CD14-positive monocyte (primary cell): ENCODE measurements around the gene ELANE. TPM values are rescaled to one million over a fixed set of nuclear protein-coding genes. Genes with fewer than 3 reads are reported as not detected.

ENCODE experiments used
- DNase-seq, 3 donors: peaks; one replicate each; pipeline ENCODE4 v3.0.0-alpha.2; 2011 to 2022
- H2AFZ ChIP-seq: 2 replicates; pipeline ENCODE4 v1.6.0; 2012; ENCODE audit warnings: mild to moderate bottlenecking, low read depth, low read length, inconsistent platforms; ENCODE audit not compliant: insufficient read depth, poor library complexity, severe bottlenecking
- H3K27ac ChIP-seq, 2 donors: 1 replicate in 1 of 2; 2 replicates in 1 of 2; pipeline ENCODE4 v1.5.1; 2012 to 2013; ENCODE audit warnings: low read length in 2 of 2, control low read depth in 1 of 2, inconsistent platforms in 1 of 2, low read depth in 1 of 2, mild to moderate bottlenecking in 1 of 2
- H3K27me3 ChIP-seq, 2 donors: one replicate each; pipeline versions ENCODE4 v1.6.0 to v1.6.1; 2011 to 2013; ENCODE audit warnings: low read length in 2 of 2; ENCODE audit not compliant: control insufficient read depth in 2 of 2, insufficient read depth in 2 of 2
- H3K36me3 ChIP-seq, 2 donors: replicated peaks in 1 of 2; 1 replicate in 1 of 2; 2 replicates in 1 of 2; pipeline versions ENCODE4 v1.5.1 to v1.6.1; 2012 to 2013; ENCODE audit warnings: low read length in 2 of 2, control low read depth in 1 of 2, inconsistent platforms in 1 of 2, mild to moderate bottlenecking in 1 of 2; ENCODE audit not compliant: insufficient read depth in 2 of 2, control insufficient read depth in 1 of 2
- H3K4me1 ChIP-seq, 2 donors: 1 replicate in 1 of 2; 2 replicates in 1 of 2; pipeline versions ENCODE4 v1.5.1 to v1.6.1; 2012 to 2013; ENCODE audit warnings: low read length in 2 of 2, control low read depth in 1 of 2, inconsistent platforms in 1 of 2, mild to moderate bottlenecking in 1 of 2, moderate library complexity in 1 of 2; ENCODE audit not compliant: insufficient read depth in 2 of 2, control insufficient read depth in 1 of 2
- H3K4me2 ChIP-seq: replicated peaks from 2 replicates; pipeline ENCODE3; 2012; ENCODE audit warnings: low read length, moderate library complexity, mild to moderate bottlenecking; ENCODE audit not compliant: poor library complexity, severe bottlenecking; ENCODE audit errors: extremely low read depth
- H3K4me3 ChIP-seq, 3 experiments: fragments of 200-600 bp in 1 of 3; sonication (generic) in 1 of 3; replicated peaks in 1 of 3; 1 replicate in 2 of 3; 2 replicates in 1 of 3; pipeline ENCODE4 v1.5.1; 2011 to 2013; ENCODE audit warnings: low read length in 3 of 3, mild to moderate bottlenecking in 3 of 3, control low read depth in 2 of 3, low read depth in 2 of 3, inconsistent platforms in 1 of 3, moderate library complexity in 1 of 3
- H3K79me2 ChIP-seq: 2 replicates; pipeline ENCODE4 v1.6.0; 2012; ENCODE audit warnings: mild to moderate bottlenecking, control low read depth, inconsistent platforms, low read length, moderate library complexity; ENCODE audit not compliant: insufficient read depth
- H3K9ac ChIP-seq: 2 replicates; pipeline ENCODE4 v1.6.0; 2017; ENCODE audit warnings: low read length, mild to moderate bottlenecking; ENCODE audit not compliant: insufficient read depth, poor library complexity, severe bottlenecking
- H3K9me3 ChIP-seq, 2 donors: replicated peaks in 1 of 2; 1 replicate in 1 of 2; 2 replicates in 1 of 2; pipeline versions ENCODE4 v1.5.1 to v1.6.1; 2012 to 2013; ENCODE audit warnings: low read length in 2 of 2, control low read depth in 1 of 2; ENCODE audit not compliant: control insufficient read depth in 1 of 2, insufficient read depth in 1 of 2
- H4K20me1 ChIP-seq: 2 replicates; pipeline ENCODE4 v1.6.0; 2012; ENCODE audit warnings: mild to moderate bottlenecking, low read length, control low read depth, moderate library complexity; ENCODE audit not compliant: insufficient read depth
- H3K27ac Mint-ChIP-seq, 7 donors: one replicate each; pipeline ENCODE4 v1.8.0; 2020; ENCODE audit warnings: mild to moderate bottlenecking in 7 of 7, mixed read lengths in 7 of 7, moderate library complexity in 6 of 7, inconsistent platforms in 2 of 7
- H3K27me3 Mint-ChIP-seq, 3 donors: one replicate each; pipeline ENCODE4 v1.8.0; 2021 to 2022; ENCODE audit warnings: low read depth in 3 of 3, mild to moderate bottlenecking in 3 of 3, mixed read lengths in 3 of 3, moderate library complexity in 3 of 3, inconsistent platforms in 1 of 3
- H3K36me3 Mint-ChIP-seq, 2 donors: one replicate each; pipeline ENCODE4 v1.8.0; 2020; ENCODE audit warnings: mixed read lengths in 2 of 2, inconsistent platforms in 1 of 2, mild to moderate bottlenecking in 1 of 2
- H3K4me1 Mint-ChIP-seq: one replicate; pipeline ENCODE4 v1.8.0; 2020; ENCODE audit warnings: mild to moderate bottlenecking, mixed read lengths
- H3K4me3 Mint-ChIP-seq, 2 donors: one replicate each; pipeline ENCODE4 v1.8.0; 2020; ENCODE audit warnings: mild to moderate bottlenecking in 2 of 2, mixed read lengths in 2 of 2, moderate library complexity in 1 of 2
- H3K9me3 Mint-ChIP-seq, 7 donors: one replicate each; pipeline ENCODE4 v1.8.0; 2020 to 2022; ENCODE audit warnings: mixed read lengths in 7 of 7, mild to moderate bottlenecking in 6 of 7, moderate library complexity in 6 of 7, inconsistent platforms in 2 of 7
- WGBS: methylation state at CpG from one replicate; pipeline ENCODE4 v1.1.5; 2013; ENCODE audit warnings: missing lambda C conversion rate; ENCODE audit not compliant: insufficient coverage; 5-methylcytosine and 5-hydroxymethylcytosine counted together
- intact Hi-C, 2 donors: fragments of 100-400 bp; cut with micrococcal nuclease; formaldehyde crosslinking; loops; one replicate each; pipeline versions ENCODE4 v1.15.0 to v1.15.1; 2023
- polyA plus RNA-seq, 3 donors: library from polyadenylated mRNA; depleted of rRNA in 1 of 3; unstranded in 2 of 3; stranded (reverse) in 1 of 3; fragments of 300-500 nt in 2 of 3; fragments of >200 nt in 1 of 3; fragmentation: Illumina TruSeq in 2 of 3; gene quantifications; 1 replicate in 2 of 3; 2 replicates in 1 of 3; pipeline ENCODE4 v1.2.3, GENCODE V29; 2012 to 2021
- TF ChIP-seq, protein P1 (sequence below): fragments of 200-600 bp; IDR thresholded peaks from one replicate; pipeline ENCODE4 v1.8.0; 2022; ENCODE audit warnings: antibody characterized with exemption, mild to moderate bottlenecking

ELANE gene
- polyA plus RNA-seq, 3 donors: 0.61 to 2.0 (median 1.3) TPM

DNA sequence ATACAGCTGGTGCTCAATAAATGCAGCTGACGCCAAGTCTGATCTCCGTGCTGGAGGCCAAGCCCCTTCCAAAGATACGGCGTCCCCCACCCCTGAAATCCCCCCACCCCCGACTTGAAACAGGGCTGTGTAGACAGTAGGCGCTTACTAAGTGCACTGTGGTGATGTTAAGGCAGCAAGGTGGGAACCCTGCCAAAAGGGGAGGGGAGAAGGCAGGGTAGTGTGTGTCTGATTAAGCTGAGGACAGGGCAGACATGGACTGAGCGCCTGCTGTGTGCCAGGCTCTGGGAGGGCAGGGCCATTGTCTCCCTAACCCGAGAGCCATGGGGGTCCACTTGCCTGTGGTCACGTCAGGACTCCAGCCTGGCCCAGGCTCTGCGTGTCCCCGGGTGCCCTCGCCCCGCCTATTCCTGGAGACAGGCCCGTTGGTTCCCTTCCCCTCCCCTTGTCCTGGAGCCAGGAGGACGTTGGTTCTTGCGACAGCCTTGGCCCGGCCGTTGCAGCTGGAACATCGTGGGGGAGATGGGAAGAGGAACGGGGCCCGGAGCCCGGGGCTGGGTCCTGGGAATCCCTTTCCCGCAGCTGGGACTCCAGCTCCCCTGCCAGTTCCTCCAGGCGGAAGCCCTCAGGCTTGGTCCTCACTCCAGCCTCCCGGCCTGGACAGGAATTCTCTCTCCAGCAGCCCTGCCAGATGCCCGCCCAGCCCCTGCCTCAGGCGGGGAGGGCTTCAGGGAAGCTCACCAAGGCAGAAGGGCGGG lies 1.7 kb upstream of the ELANE start:
- H3K27ac Mint-ChIP-seq: peak overlapping the region in 2 of 7 donors; percentile 75 to 82
- Histone ChIP-seq H3K4me3 (peak overlapping the region in 2 of 3 experiments; percentile 7 to 60), H3K4me2 (peak overlapping the region; percentile 63), H3K27ac (no peak overlapping the region), H2AFZ (peak overlapping the region; percentile 41), H3K27me3 (peaks cover 0 to 22% of the 10 kb centered on the region in 2 donors), H3K9me3 (no peaks in the 10 kb centered on the region), H3K9ac (peak overlapping the region; percentile 27), H4K20me1 (no peaks in the 10 kb centered on the region), H3K79me2 (peaks cover 22% of the 10 kb centered on the region), H3K36me3 (no peaks in the 10 kb centered on the region), H3K4me1 (peaks cover 38 to 54% of the 10 kb centered on the region in 2 donors)
- WGBS: 5% methylated on average over 20 of the region's 28 CpGs
- peaks cover 0 to 3% (median 0%) of the 10 kb centered on the region in 7 donors for H3K9me3 Mint-ChIP-seq
- H3K4me1 Mint-ChIP-seq: peaks cover 50% of the 10 kb centered on the region
- peak overlapping the region; percentile 52 to 59 for H3K4me3 Mint-ChIP-seq
- TF ChIP-seq, protein P1, sequence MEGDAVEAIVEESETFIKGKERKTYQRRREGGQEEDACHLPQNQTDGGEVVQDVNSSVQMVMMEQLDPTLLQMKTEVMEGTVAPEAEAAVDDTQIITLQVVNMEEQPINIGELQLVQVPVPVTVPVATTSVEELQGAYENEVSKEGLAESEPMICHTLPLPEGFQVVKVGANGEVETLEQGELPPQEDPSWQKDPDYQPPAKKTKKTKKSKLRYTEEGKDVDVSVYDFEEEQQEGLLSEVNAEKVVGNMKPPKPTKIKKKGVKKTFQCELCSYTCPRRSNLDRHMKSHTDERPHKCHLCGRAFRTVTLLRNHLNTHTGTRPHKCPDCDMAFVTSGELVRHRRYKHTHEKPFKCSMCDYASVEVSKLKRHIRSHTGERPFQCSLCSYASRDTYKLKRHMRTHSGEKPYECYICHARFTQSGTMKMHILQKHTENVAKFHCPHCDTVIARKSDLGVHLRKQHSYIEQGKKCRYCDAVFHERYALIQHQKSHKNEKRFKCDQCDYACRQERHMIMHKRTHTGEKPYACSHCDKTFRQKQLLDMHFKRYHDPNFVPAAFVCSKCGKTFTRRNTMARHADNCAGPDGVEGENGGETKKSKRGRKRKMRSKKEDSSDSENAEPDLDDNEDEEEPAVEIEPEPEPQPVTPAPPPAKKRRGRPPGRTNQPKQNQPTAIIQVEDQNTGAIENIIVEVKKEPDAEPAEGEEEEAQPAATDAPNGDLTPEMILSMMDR: no peak
- H3K27me3 Mint-ChIP-seq: peaks cover 20 to 43% (median 31%) of the 10 kb centered on the region in 3 donors
- H3K36me3 Mint-ChIP-seq: peaks cover 0 to 2% of the 10 kb centered on the region in 2 donors
- intact Hi-C loops: loop anchor here (5.0 kb wide), 2 partner anchors 33 to 78 kb away; no protein-coding TSS in a partner anchor
- DNase-seq: peak in 2 of 3 donors; percentile 47 to 49

DNA sequence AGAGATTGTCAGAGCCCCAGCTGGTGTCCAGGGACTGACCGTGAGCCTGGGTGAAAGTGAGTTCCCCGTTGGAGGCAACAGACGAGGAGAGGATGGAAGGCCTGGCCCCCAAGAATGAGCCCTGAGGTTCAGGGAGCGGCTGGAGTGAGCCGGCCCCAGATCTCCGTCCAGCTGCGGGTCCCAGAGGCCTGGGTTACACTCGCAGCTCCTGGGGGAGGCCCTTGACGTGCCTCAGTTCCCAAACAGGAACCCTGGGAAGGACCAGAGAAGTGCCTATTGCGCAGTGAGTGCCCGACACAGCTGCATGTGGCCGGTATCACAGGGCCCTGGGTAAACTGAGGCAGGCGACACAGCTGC lies 1.1 kb upstream of the ELANE start:
- Mint-ChIP-seq H3K36me3 (no peaks in the 10 kb centered on the region), H3K9me3 (peaks cover 0 to 2% (median 0%) of the 10 kb centered on the region in 7 donors), H3K27me3 (peaks cover 16 to 37% (median 26%) of the 10 kb centered on the region in 3 donors), H3K27ac (peak overlapping the region in 1 of 7 donors; percentile 75), H3K4me1 (peaks cover 45% of the 10 kb centered on the region), H3K4me3 (peak overlapping the region; percentile 52 to 59)
- Histone ChIP-seq H3K9me3 (no peaks in the 10 kb centered on the region), H3K4me2 (peak overlapping the region; percentile 63), H2AFZ (peak overlapping the region; percentile 41), H3K27me3 (peaks cover 0 to 22% of the 10 kb centered on the region in 2 donors), H3K9ac (peak overlapping the region; percentile 27), H4K20me1 (no peaks in the 10 kb centered on the region), H3K36me3 (no peaks in the 10 kb centered on the region), H3K4me1 (peaks cover 38 to 54% of the 10 kb centered on the region in 2 donors), H3K4me3 (peak overlapping the region in 2 of 3 experiments; percentile 7 to 60), H3K79me2 (peaks cover 22% of the 10 kb centered on the region), H3K27ac (no peak overlapping the region)
- DNase-seq: no peak
- WGBS: 15% methylated on average over 13 of the region's 13 CpGs
- intact Hi-C loops: loop anchor here (5.0 kb wide), 2 partner anchors 34 to 79 kb away; no protein-coding TSS in a partner anchor
- TF ChIP-seq, protein P1: no peak
